ENCODE measurements around the gene PACRG. TPM values are rescaled to one million over a fixed set of nuclear protein-coding genes. Genes with fewer than 3 reads are reported as not detected.

Gene PACRG
- total and polyA plus RNA-seq, 2 of the 4 experiments (the other 2 are of a cell fraction), result not detected

GRCh38 chr6:162871966-162872365 is 144.2 kb downstream of the PACRG start:
- dilution Hi-C loops (cut with HindIII; ENCODE audit: low sequenced_read_pairs, unreplicated experiment) (no loop called here), in situ Hi-C loops (cut with MboI; ENCODE audit: low sequenced_read_pairs) (no loop called here), intact Hi-C loops (cut with micrococcal nuclease) (no loop called here)
- Histone ChIP-seq H3K4me3 (ENCODE audit: insufficient read depth, low read depth, low read length) (no peak overlapping the region), H2AK5ac (ENCODE audit: low read depth, low read length) (no peak overlapping the region), H3K27me3 (ENCODE audit: control insufficient read depth, insufficient read depth, low read length) (no peaks in the 10 kb centered on the region), H3K79me1 (ENCODE audit: low read depth in 1 of 2, low read length in 2 of 2) (no peaks in the 10 kb centered on the region), H3K4me2 (ENCODE audit: low read depth, low read length) (no peak overlapping the region), H3K36me3 (ENCODE audit: control insufficient read depth, insufficient read depth, low read length) (no peaks in the 10 kb centered on the region), H3K9me3 (ENCODE audit: control insufficient read depth, insufficient read depth, low read length) (no peaks in the 10 kb centered on the region; the same call in 1 of the 2 replicates), H3K4me1 (ENCODE audit: control insufficient read depth, insufficient read depth, low read length) (no peaks in the 10 kb centered on the region), H3K27ac (ENCODE audit: insufficient read depth, low read length) (no peak overlapping the region), H4K20me1 (ENCODE audit: insufficient read depth, low read length) (no peaks in the 10 kb centered on the region), H3K9ac (ENCODE audit: low read depth, low read length) (no peak overlapping the region), H2BK15ac (ENCODE audit: low read depth, low read length) (no peak overlapping the region), H2AK9ac (replicated peaks; ENCODE audit: low read depth, low read length, poor library complexity) (no peak overlapping the region), H3K14ac (replicated peaks; ENCODE audit: low read depth, low read length) (no peak overlapping the region), H2BK20ac (ENCODE audit: low read depth, low read length) (no peak overlapping the region), H2BK5ac (ENCODE audit: low read depth, low read length, poor library complexity, severe bottlenecking) (no peak overlapping the region), H2AFZ (replicated peaks; ENCODE audit: low read length, poor library complexity) (no peak overlapping the region), H4K5ac (ENCODE audit: low read depth, low read length) (no peak overlapping the region), H3K18ac (ENCODE audit: low read depth, low read length) (no peak overlapping the region), H3K23ac (ENCODE audit: low read depth, low read length) (no peak overlapping the region), H3K9me1 (ENCODE audit: insufficient read depth, low read length) (no peaks in the 10 kb centered on the region), H3K56ac (ENCODE audit: extremely low read depth, insufficient read depth, low read length) (no peak overlapping the region), H2BK120ac (ENCODE audit: low read depth, low read length) (no peak overlapping the region), H4K8ac (ENCODE audit: low read depth in 2 of 2, low read length in 2 of 2) (no peak overlapping the region), H3K4ac (ENCODE audit: low read depth, low read length) (no peak overlapping the region), H4K91ac (ENCODE audit: insufficient read depth, low read depth, low read length) (no peak overlapping the region)
- POLR2A ChIA-PET (ENCODE audit: unreplicated experiment), result no interaction called here
- WGBS, 2 experiments (ENCODE audit: extremely low coverage in 2 of 2, insufficient read length in 1 of 2), result no CpG with 5 or more reads among the region's 1 CpG
- CTCF ChIA-PET, result no interaction called here
- DNase-seq, result no peak
- TF ChIP-seq SMC3 (IDR thresholded peaks at IDR 0.05; ENCODE audit: low read depth, low read length), result no peak
- TF ChIP-seq RFX5 (IDR thresholded peaks at IDR 0.05; ENCODE audit: low read depth, low read length), result no peak
- TF ChIP-seq NFE2L2 (IDR thresholded peaks at IDR 0.05; ENCODE audit: low read depth, low read length), result no peak
- TF ChIP-seq MAFK (IDR thresholded peaks at IDR 0.05; ENCODE audit: low read depth, low read length), result no peak
- TF ChIP-seq FOS (IDR thresholded peaks at IDR 0.05; ENCODE audit: low read depth, low read length), result no peak
- TF ChIP-seq MXI1 (IDR thresholded peaks at IDR 0.05; ENCODE audit: borderline replicate concordance, low read depth, low read length), result no peak
- TF ChIP-seq CEBPB (IDR thresholded peaks at IDR 0.05; ENCODE audit: low read depth, low read length), result no peak
- no peak for TF ChIP-seq RAD21 (IDR thresholded peaks at IDR 0.05; ENCODE audit: low read length)
- no peak for TF ChIP-seq POLR2A (IDR thresholded peaks at IDR 0.05; ENCODE audit: low read depth, low read length)
- TF ChIP-seq ELK1 (IDR thresholded peaks at IDR 0.05; ENCODE audit: borderline replicate concordance, low read depth, low read length), result no peak
- no peak for TF ChIP-seq BHLHE40 (IDR thresholded peaks at IDR 0.05; ENCODE audit: low read depth, low read length)
- no peak for TF ChIP-seq CHD1 (IDR thresholded peaks at IDR 0.05; ENCODE audit: low read depth, low read length)
- no TSS peak for BruUV-seq (replicated peaks)
- no peak for ATAC-seq (ENCODE audit: low read depth)
